Ovary (tissue), 3 donors: ENCODE data around the gene MT1G.

Experiments
- EP300 ChIP-seq: sonication (generic); formaldehyde crosslinking; IDR thresholded peaks from one replicate; pipeline ENCODE4 v1.6.1; 2017; ENCODE audit warnings: antibody characterized with exemption
- POLR2A ChIP-seq: fragments of 450-650 bp; IDR thresholded peaks from one replicate; pipeline ENCODE4 v1.6.1; 2017; ENCODE audit warnings: antibody characterized with exemption, mild to moderate bottlenecking, moderate library complexity
- TF ChIP-seq, protein P1 (sequence below), 3 donors: fragments of 450-650 bp in 2 of 3; fragments of 200-600 bp in 1 of 3; IDR thresholded peaks; one replicate each; pipeline versions ENCODE4 v1.5.1 to v1.8.0; 2016 to 2022; ENCODE audit warnings: antibody characterized with exemption in 3 of 3, mild to moderate bottlenecking in 1 of 3
- donor health status: DM: no; HTN: no; CAD: no.

DNA sequence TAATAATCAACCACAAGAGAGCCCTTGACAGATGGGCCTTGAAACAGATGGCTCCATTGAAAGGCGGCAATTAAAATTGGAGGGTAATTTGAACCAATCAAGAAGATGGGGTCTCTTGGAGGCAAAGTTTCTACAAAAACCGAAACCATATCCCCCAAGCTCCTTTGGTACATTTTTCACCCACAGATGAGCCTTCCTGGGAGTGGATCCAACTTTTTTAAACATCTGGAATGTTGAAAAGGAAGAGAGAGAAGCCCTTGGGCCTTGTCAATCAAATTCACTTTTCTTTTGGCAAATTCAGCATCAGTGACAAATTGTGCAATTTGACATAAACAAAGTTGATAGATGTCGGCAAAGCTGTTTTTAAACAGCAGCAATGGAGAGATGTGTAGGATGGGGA lies 48.9 kb upstream of the MT1G start:
- TF ChIP-seq, protein P1, sequence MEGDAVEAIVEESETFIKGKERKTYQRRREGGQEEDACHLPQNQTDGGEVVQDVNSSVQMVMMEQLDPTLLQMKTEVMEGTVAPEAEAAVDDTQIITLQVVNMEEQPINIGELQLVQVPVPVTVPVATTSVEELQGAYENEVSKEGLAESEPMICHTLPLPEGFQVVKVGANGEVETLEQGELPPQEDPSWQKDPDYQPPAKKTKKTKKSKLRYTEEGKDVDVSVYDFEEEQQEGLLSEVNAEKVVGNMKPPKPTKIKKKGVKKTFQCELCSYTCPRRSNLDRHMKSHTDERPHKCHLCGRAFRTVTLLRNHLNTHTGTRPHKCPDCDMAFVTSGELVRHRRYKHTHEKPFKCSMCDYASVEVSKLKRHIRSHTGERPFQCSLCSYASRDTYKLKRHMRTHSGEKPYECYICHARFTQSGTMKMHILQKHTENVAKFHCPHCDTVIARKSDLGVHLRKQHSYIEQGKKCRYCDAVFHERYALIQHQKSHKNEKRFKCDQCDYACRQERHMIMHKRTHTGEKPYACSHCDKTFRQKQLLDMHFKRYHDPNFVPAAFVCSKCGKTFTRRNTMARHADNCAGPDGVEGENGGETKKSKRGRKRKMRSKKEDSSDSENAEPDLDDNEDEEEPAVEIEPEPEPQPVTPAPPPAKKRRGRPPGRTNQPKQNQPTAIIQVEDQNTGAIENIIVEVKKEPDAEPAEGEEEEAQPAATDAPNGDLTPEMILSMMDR (IDR thresholded peaks at IDR 0.05), result no peak
- TF ChIP-seq POLR2A (no peak), EP300 (no peak)
